B cell (primary cell): ENCODE measurements around the gene ST3GAL3. TPM values are rescaled to one million over a fixed set of nuclear protein-coding genes. Genes with fewer than 3 reads are reported as not detected.

Experiments used
- ATAC-seq: fragments of 200-7000 bp; cut with Tn5 transposase; one replicate; pipeline ENCODE4 v1.10.0; 2021; ENCODE audit warnings: low read depth, mild to moderate bottlenecking, moderate number of reproducible peaks, moderate library complexity
- CTCF ChIA-PET: fragments of 350-600 bp; sonication (Branson Sonifier 250); formaldehyde crosslinking; loops from one replicate; lab custom pipeline; 2021; ENCODE audit warnings: antibody characterized with exemption, inconsistent platforms; lab: Charles Lee
- POLR2A ChIA-PET: fragments of 350-600 bp; sonication (Branson Sonifier 250); formaldehyde crosslinking; loops from one replicate; lab custom pipeline; 2021; ENCODE audit warnings: antibody characterized with exemption; lab: Charles Lee
- DNase-seq: peaks from one replicate; pipeline ENCODE4 v3.0.0; 2013
- H2AFZ ChIP-seq: 2 replicates; pipeline ENCODE4 v1.6.1; 2012; ENCODE audit warnings: mild to moderate bottlenecking, low read depth, low read length; ENCODE audit not compliant: insufficient read depth, poor library complexity, severe bottlenecking
- H3K27ac ChIP-seq, 2 donors: 1 replicate in 1 of 2; 2 replicates in 1 of 2; pipeline ENCODE4 v1.5.1; 2012 to 2013; ENCODE audit warnings: low read length in 2 of 2, mild to moderate bottlenecking in 2 of 2, moderate library complexity in 1 of 2
- H3K27me3 ChIP-seq, 4 experiments: fragments of 200-600 bp in 1 of 4; sonication (generic) in 1 of 4; replicated peaks in 1 of 4; 1 replicate in 2 of 4; 2 replicates in 2 of 4; pipeline versions ENCODE4 v1.6.1 to v1.7.0; 2013 to 2016; ENCODE audit warnings: low read length in 3 of 4, mild to moderate bottlenecking in 2 of 4, mixed read lengths in 1 of 4, moderate library complexity in 1 of 4; ENCODE audit not compliant: insufficient read depth in 4 of 4, control insufficient read depth in 3 of 4; ENCODE audit errors: control extremely low read depth in 1 of 4
- H3K36me3 ChIP-seq, 2 experiments: replicated peaks in 1 of 2; 1 replicate in 1 of 2; 2 replicates in 1 of 2; pipeline versions ENCODE4 v1.6.1 to v1.7.1; 2013; ENCODE audit warnings: low read length in 1 of 2; ENCODE audit not compliant: insufficient read depth in 2 of 2, control insufficient read depth in 1 of 2; ENCODE audit errors: control extremely low read depth in 1 of 2, extremely low read depth in 1 of 2
- H3K4me1 ChIP-seq, 2 donors: fragments of 200-600 bp in 1 of 2; sonication (generic) in 1 of 2; 1 replicate in 1 of 2; 2 replicates in 1 of 2; pipeline versions ENCODE4 v1.5.1 to v1.6.1; 2013 to 2017; ENCODE audit warnings: low read length in 2 of 2; ENCODE audit not compliant: control insufficient read depth in 2 of 2, insufficient read depth in 2 of 2
- H3K4me2 ChIP-seq: replicated peaks from 2 replicates; pipeline ENCODE3; 2012; ENCODE audit warnings: mild to moderate bottlenecking, low read depth, low read length; ENCODE audit not compliant: poor library complexity, severe bottlenecking
- H3K4me3 ChIP-seq, 5 experiments: fragments of 200-600 bp in 1 of 5; sonication (generic) in 1 of 5; 1 replicate in 3 of 5; 2 replicates in 2 of 5; pipeline versions ENCODE4 v1.5.1 to v1.7.0; 2011 to 2016; ENCODE audit warnings: low read length in 4 of 5, mild to moderate bottlenecking in 4 of 5, low read depth in 2 of 5, control low read depth in 1 of 5, moderate library complexity in 1 of 5; ENCODE audit not compliant: insufficient read depth in 1 of 5; ENCODE audit errors: control extremely low read depth in 1 of 5, extremely low read depth in 1 of 5
- H3K79me2 ChIP-seq: fragments of 200-600 bp; sonication (generic); one replicate; pipeline ENCODE4 v1.6.0; 2016; ENCODE audit warnings: low read length; ENCODE audit not compliant: control insufficient read depth, insufficient read depth
- H3K9ac ChIP-seq: fragments of 200-600 bp; sonication (generic); 2 replicates; pipeline ENCODE4 v1.6.1; 2017; ENCODE audit warnings: mild to moderate bottlenecking, low read length, moderate library complexity
- H3K9me3 ChIP-seq, 3 donors: one replicate each; pipeline versions ENCODE4 v1.6.1 to v1.7.1; 2013; ENCODE audit warnings: low read length in 2 of 3; ENCODE audit not compliant: control insufficient read depth in 2 of 3, insufficient read depth in 1 of 3; ENCODE audit errors: control extremely low read depth in 1 of 3
- H4K20me1 ChIP-seq: 2 replicates; pipeline ENCODE4 v1.6.0; 2012; ENCODE audit warnings: mild to moderate bottlenecking, low read length; ENCODE audit not compliant: insufficient read depth, control insufficient read depth, poor library complexity, severe bottlenecking
- H3K27ac Mint-ChIP-seq: one replicate; pipeline ENCODE4 v1.8.0; 2021; ENCODE audit warnings: mixed read lengths
- H3K27me3 Mint-ChIP-seq: one replicate; pipeline ENCODE4 v1.8.0; 2021; ENCODE audit warnings: mixed read lengths
- H3K4me1 Mint-ChIP-seq: one replicate; pipeline ENCODE4 v1.8.0; 2021; ENCODE audit warnings: mixed read lengths
- H3K4me3 Mint-ChIP-seq: one replicate; pipeline ENCODE4 v1.8.0; 2021; ENCODE audit warnings: mixed read lengths
- H3K9me3 Mint-ChIP-seq: one replicate; pipeline ENCODE4 v1.8.0; 2022; ENCODE audit warnings: mixed read lengths; ENCODE audit not compliant: insufficient read depth
- CTCF ChIP-seq: fragments of 200-600 bp; IDR thresholded peaks from one replicate; pipeline ENCODE4 v1.8.0; 2022; ENCODE audit warnings: antibody characterized with exemption, mild to moderate bottlenecking
- EZH2 ChIP-seq: IDR thresholded peaks from 2 replicates; pipeline ENCODE4 v1.6.1; 2012; ENCODE audit warnings: borderline replicate concordance, low read depth, mild to moderate bottlenecking, moderate library complexity, low read length; ENCODE audit not compliant: insufficient read depth, poor library complexity, severe bottlenecking
- WGBS: methylation state at CpG from one replicate; pipeline ENCODE4 v1.1.5; 2013; ENCODE audit warnings: missing lambda C conversion rate; ENCODE audit not compliant: insufficient coverage; 5-methylcytosine and 5-hydroxymethylcytosine counted together
- intact Hi-C: fragments of 100-400 bp; cut with micrococcal nuclease; formaldehyde crosslinking; loops from one replicate; pipeline ENCODE4 v1.10.0; 2022
- polyA plus RNA-seq: library from polyadenylated mRNA; depleted of rRNA; stranded (reverse); fragments of >200 nt; gene quantifications from 2 replicates; pipeline ENCODE4 v1.2.3, GENCODE V29; 2012
- total RNA-seq, 2 donors: library from RNA; stranded (reverse); fragments of 120-200 nt in 1 of 2; gene quantifications; 1 replicate in 1 of 2; 2 replicates in 1 of 2; pipeline versions ENCODE4 v1.2.3 to v1.2.4, GENCODE V29; 2013 to 2022

ST3GAL3 gene
- total and polyA plus RNA-seq, 2 donors (not counting 1 experiment from before 2014, with no cell fraction given) = 16.8 to 31.4 TPM

GRCh38 chr1:43949678-43950077 is 242.3 kb downstream of the ST3GAL3 start:
- ChIA-PET POLR2A (no interaction called here), CTCF (interaction anchor here (1.5 to 1.8 kb wide), 3 partner anchors 16 to 425 kb away, joined by 3 to 11 read pairs (median 5); partner anchors contain the start of gene ARTN)
- 93% methylated on average over 13 of the region's 13 CpGs for WGBS
- intact Hi-C loops = loop anchor here (5.0 to 10.0 kb wide), 2 partner anchors 187 to 1185 kb away; partner anchors contain the start of genes C1orf50 and P3H1
- H3K9me3 ChIP-seq = no peaks in the 10 kb centered on the region
- Mint-ChIP-seq H3K27ac (no peak overlapping the region), H3K27me3 (no peaks in the 10 kb centered on the region), H3K4me3 (no peak overlapping the region), H3K9me3 (no peaks in the 10 kb centered on the region), H3K4me1 (peaks cover 37% of the 10 kb centered on the region)
- H4K20me1 ChIP-seq = peaks cover 5% of the 10 kb centered on the region
- no peak overlapping the region for H2AFZ ChIP-seq
- no peaks in the 10 kb centered on the region for H3K27me3 ChIP-seq
- DNase-seq = no peak
- peaks cover 0 to 9% of the 10 kb centered on the region in 2 experiments for H3K36me3 ChIP-seq
- no peak for ATAC-seq
- H3K4me3 ChIP-seq = no peak overlapping the region
- no peak for TF ChIP-seq EZH2
- no peak for TF ChIP-seq CTCF
- no peak overlapping the region for H3K4me2 ChIP-seq
- no peak overlapping the region for H3K27ac ChIP-seq
- peaks cover 57% of the 10 kb centered on the region for H3K79me2 ChIP-seq
- H3K9ac ChIP-seq = no peak overlapping the region
- H3K4me1 ChIP-seq = peaks cover 15 to 25% of the 10 kb centered on the region in 2 donors

GRCh38 chr1:43951021-43951985 is 244.0 kb downstream of the ST3GAL3 start:
- H3K4me3 ChIP-seq = no peak overlapping the region
- no peak overlapping the region for H3K27ac Mint-ChIP-seq
- CTCF ChIA-PET = interaction anchor here (1.8 kb wide), 1 partner anchor 97 kb away, joined by 5 read pairs; no protein-coding TSS in a partner anchor
- no peaks in the 10 kb centered on the region for H3K27me3 Mint-ChIP-seq
- peaks cover 52% of the 10 kb centered on the region for H3K79me2 ChIP-seq
- H3K27me3 ChIP-seq = no peaks in the 10 kb centered on the region
- TF ChIP-seq CTCF (no peak), EZH2 (no peak)
- peaks cover 5% of the 10 kb centered on the region for H4K20me1 ChIP-seq
- H3K4me3 Mint-ChIP-seq = no peak overlapping the region
- ATAC-seq (no peak), DNase-seq (no peak)
- H3K9ac ChIP-seq = no peak overlapping the region
- no peak overlapping the region for H2AFZ ChIP-seq
- no peak overlapping the region for H3K4me2 ChIP-seq
- 93% methylated on average over 3 of the region's 4 CpGs for whole genome bisulfite sequencing
- H3K27ac ChIP-seq = no peak overlapping the region
- peaks cover 0 to 9% of the 10 kb centered on the region in 2 experiments for H3K36me3 ChIP-seq
- POLR2A ChIA-PET = no interaction called here
- no peaks in the 10 kb centered on the region for H3K9me3 Mint-ChIP-seq
- no peaks in the 10 kb centered on the region for H3K9me3 ChIP-seq
- H3K4me1 ChIP-seq = peaks cover 10 to 17% of the 10 kb centered on the region in 2 donors
- intact Hi-C loops = no loop called here
- peaks cover 24% of the 10 kb centered on the region for H3K4me1 Mint-ChIP-seq
